Lower leg skin (tissue), 4 donors: ENCODE results near the gene SRRT. TPM values are rescaled to one million over a fixed set of nuclear protein-coding genes. Genes with fewer than 3 reads are reported as not detected.

Experiments used
- DNase-seq, 2 donors: peaks; one replicate each; pipeline ENCODE4 v3.0.0-alpha.2; 2019; ENCODE audit warnings: low spot score in 2 of 2
- H3K4me3 ChIP-seq: fragments of 200-600 bp; sonication (generic); 2 replicates; pipeline ENCODE4 v1.5.1; 2017; ENCODE audit warnings: mild to moderate bottlenecking, low read depth; ENCODE audit not compliant: poor library complexity, severe bottlenecking
- CTCF ChIP-seq, 3 donors: fragments of 450-650 bp; IDR thresholded peaks; one replicate each; pipeline ENCODE4 v1.5.1; 2016; ENCODE audit warnings: antibody characterized with exemption in 3 of 3, mild to moderate bottlenecking in 3 of 3, moderate library complexity in 2 of 3
- POLR2A ChIP-seq, 2 donors: fragments of 450-650 bp; IDR thresholded peaks; one replicate each; pipeline ENCODE4 v1.6.1; 2016 to 2017; ENCODE audit warnings: antibody characterized with exemption in 2 of 2, mild to moderate bottlenecking in 1 of 2, moderate library complexity in 1 of 2
- WGBS, 2 donors: methylation state at CpG; one replicate each; pipeline ENCODE4 v1.1.5; 2018; 5-methylcytosine and 5-hydroxymethylcytosine counted together
- intact Hi-C: fragments of 100-400 bp; cut with DNase I; formaldehyde crosslinking; loops from one replicate; pipeline ENCODE4 v1.15.0; 2023; ENCODE audit warnings: low total_unique reads
- total RNA-seq, 4 donors: library from RNA; depleted of rRNA; stranded (reverse); fragments of >200 nt; gene quantifications; one replicate each; pipeline ENCODE4 v1.1.0, GENCODE V29; 2016

SRRT gene
- total RNA-seq, 4 donors from 2014 or later, result 73.3 to 129 (median 107) TPM

- TF ChIP-seq CTCF (IDR thresholded peaks at IDR 0.05) (no peak), POLR2A (IDR thresholded peaks at IDR 0.05) (no peak)
- DNase-seq, result peak; percentile 58 to 95
- WGBS, 2 donors, result 1% methylated on average over 45 to 46 of the region's 80 CpGs
- intact Hi-C loops, result no loop called here
- peak within 1 kb of the TSS; percentile 59 for H3K4me3 ChIP-seq
Measured at GRCh38 chr7:100827330-100828226, 47.3 kb upstream of the SRRT start, which contains the start of gene EPHB4. Gene EPHB4 (minus strand): TSS chr7:100827523. CDS start chr7:100827030, 493 bp downstream.

- TF ChIP-seq CTCF (IDR thresholded peaks at IDR 0.05) (no peak), POLR2A (IDR thresholded peaks at IDR 0.05) (no peak)
- DNase-seq, result no peak
- 57 to 69% methylated on average over 20 of the region's 20 CpGs for WGBS, 2 donors
- H3K4me3 ChIP-seq, result no peak overlapping the region
- intact Hi-C loops, result no loop called here
Measured at GRCh38 chr7:100829150-100829716, 45.7 kb upstream of the SRRT start.

GRCh38 chr7:100830396-100830795, 44.5 kb upstream of the SRRT start:
- no peak for DNase-seq
- no peak overlapping the region for H3K4me3 ChIP-seq
- 51 to 72% methylated on average over 4 of the region's 4 CpGs for WGBS, 2 donors
- TF ChIP-seq POLR2A (IDR thresholded peaks at IDR 0.05) (no peak), CTCF (IDR thresholded peaks at IDR 0.05) (no peak)
- intact Hi-C loops, result no loop called here

- no peak for DNase-seq
- TF ChIP-seq CTCF (IDR thresholded peaks at IDR 0.05) (no peak), POLR2A (IDR thresholded peaks at IDR 0.05) (no peak)
- H3K4me3 ChIP-seq, result no peak overlapping the region
- 90 to 94% methylated on average over 5 of the region's 5 CpGs for WGBS, 2 donors
- intact Hi-C loops, result no loop called here
Measured at GRCh38 chr7:100832281-100832633, 42.6 kb upstream of the SRRT start.

GRCh38 chr7:100835903-100836811, 38.7 kb upstream of the SRRT start:
- TF ChIP-seq POLR2A (IDR thresholded peaks at IDR 0.05), result no peak
- TF ChIP-seq CTCF (IDR thresholded peaks at IDR 0.05), result no peak
- H3K4me3 ChIP-seq, result no peak overlapping the region
- intact Hi-C loops, result no loop called here
- 19 to 31% methylated on average over 16 to 17 of the region's 17 CpGs for WGBS, 2 donors
- peak; percentile 47 to 92 for DNase-seq
